Measurements from ENCODE around the gene DCUN1D5.

- TF ChIP-seq CTCF (IDR thresholded peaks at IDR 0.05; ENCODE audit: borderline replicate concordance, extremely low read depth, low read length, poor library complexity, severe bottlenecking): no peak
- no peak for TF ChIP-seq EZH2 (IDR thresholded peaks at IDR 0.05; ENCODE audit: borderline replicate concordance, low read depth, low read length, severe bottlenecking)
Measured at GRCh38 chr11:103112364-103112763, 20.4 kb upstream of the DCUN1D5 start.

Data from DND-41 (cell line).